Measurements from ENCODE around the gene DHRS2.

DNA sequence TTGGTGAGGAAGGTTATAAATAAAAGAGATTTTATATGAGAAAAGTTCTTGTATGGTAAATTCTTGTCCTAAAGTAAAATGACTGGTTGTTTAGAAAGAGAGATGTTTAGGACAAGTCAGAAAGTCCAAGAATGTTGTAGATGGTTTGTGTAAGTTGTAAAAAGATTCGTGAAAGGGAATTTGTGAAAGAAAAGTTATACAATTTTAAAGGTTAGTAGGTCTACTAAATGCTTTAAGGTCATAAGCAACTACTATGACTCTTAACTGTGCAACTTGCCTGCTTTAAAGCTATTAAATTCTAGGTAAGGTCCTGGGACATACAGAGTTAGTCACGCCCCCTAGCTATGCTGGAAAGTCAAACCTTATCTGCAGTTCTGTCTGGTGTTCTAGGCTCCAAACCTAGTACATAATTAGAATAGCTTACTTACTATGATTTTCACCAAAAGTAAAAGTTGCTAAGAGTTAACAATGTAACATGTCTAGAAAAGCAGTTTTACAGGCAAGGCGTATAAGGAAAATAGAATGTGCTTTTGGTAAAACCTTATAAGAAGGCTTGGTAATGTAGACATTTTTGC lies 11.2 kb upstream of the DHRS2 start:
- TF ChIP-seq, protein P1, sequence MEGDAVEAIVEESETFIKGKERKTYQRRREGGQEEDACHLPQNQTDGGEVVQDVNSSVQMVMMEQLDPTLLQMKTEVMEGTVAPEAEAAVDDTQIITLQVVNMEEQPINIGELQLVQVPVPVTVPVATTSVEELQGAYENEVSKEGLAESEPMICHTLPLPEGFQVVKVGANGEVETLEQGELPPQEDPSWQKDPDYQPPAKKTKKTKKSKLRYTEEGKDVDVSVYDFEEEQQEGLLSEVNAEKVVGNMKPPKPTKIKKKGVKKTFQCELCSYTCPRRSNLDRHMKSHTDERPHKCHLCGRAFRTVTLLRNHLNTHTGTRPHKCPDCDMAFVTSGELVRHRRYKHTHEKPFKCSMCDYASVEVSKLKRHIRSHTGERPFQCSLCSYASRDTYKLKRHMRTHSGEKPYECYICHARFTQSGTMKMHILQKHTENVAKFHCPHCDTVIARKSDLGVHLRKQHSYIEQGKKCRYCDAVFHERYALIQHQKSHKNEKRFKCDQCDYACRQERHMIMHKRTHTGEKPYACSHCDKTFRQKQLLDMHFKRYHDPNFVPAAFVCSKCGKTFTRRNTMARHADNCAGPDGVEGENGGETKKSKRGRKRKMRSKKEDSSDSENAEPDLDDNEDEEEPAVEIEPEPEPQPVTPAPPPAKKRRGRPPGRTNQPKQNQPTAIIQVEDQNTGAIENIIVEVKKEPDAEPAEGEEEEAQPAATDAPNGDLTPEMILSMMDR (IDR thresholded peaks at IDR 0.05 in 4 of 5, conservative IDR thresholded peaks at IDR 0.05 in 1 of 5) = no peak
- TF ChIP-seq POLR2A (IDR thresholded peaks at IDR 0.05) = no peak

All from gastrocnemius medialis (tissue), 4 donors.